ENCODE results near the gene MCOLN2.

DNA sequence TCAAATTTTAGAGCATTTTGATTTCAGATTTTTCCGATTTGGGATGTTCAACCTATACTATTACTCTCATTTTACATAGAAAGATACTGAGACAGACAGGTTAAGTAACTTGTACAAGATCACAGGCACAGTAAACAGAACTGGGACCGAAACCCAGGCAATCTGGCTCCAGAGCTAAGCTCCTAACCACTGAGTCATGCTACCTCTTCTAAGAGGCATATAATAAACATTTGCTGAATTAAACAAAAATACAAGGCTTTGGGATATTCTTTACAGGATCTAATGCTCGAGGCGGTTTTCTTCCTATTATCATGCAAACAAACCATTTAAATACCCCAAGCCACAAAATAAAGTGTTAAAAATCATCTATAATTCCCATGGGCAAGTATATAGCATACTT is 50.3 kb downstream of the MCOLN2 start:
- TF ChIP-seq, protein P1, sequence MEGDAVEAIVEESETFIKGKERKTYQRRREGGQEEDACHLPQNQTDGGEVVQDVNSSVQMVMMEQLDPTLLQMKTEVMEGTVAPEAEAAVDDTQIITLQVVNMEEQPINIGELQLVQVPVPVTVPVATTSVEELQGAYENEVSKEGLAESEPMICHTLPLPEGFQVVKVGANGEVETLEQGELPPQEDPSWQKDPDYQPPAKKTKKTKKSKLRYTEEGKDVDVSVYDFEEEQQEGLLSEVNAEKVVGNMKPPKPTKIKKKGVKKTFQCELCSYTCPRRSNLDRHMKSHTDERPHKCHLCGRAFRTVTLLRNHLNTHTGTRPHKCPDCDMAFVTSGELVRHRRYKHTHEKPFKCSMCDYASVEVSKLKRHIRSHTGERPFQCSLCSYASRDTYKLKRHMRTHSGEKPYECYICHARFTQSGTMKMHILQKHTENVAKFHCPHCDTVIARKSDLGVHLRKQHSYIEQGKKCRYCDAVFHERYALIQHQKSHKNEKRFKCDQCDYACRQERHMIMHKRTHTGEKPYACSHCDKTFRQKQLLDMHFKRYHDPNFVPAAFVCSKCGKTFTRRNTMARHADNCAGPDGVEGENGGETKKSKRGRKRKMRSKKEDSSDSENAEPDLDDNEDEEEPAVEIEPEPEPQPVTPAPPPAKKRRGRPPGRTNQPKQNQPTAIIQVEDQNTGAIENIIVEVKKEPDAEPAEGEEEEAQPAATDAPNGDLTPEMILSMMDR (IDR thresholded peaks at IDR 0.05; ENCODE audit: insufficient read depth, low read depth, low read length) = no peak
- no peak for TF ChIP-seq EZH2 (IDR thresholded peaks at IDR 0.05; ENCODE audit: insufficient read depth, low read length)

Data from astrocyte (in vitro differentiated cells and primary cell).